CD14-positive monocyte (primary cell): ENCODE data around the gene PRELID3B. TPM values are rescaled to one million over a fixed set of nuclear protein-coding genes. Genes with fewer than 3 reads are reported as not detected.

Experiments
- DNase-seq, 3 donors: peaks; one replicate each; pipeline ENCODE4 v3.0.0-alpha.2; 2011 to 2022
- H2AFZ ChIP-seq: 2 replicates; pipeline ENCODE4 v1.6.0; 2012; ENCODE audit warnings: mild to moderate bottlenecking, low read depth, low read length, inconsistent platforms; ENCODE audit not compliant: insufficient read depth, poor library complexity, severe bottlenecking
- H3K27ac ChIP-seq, 2 donors: 1 replicate in 1 of 2; 2 replicates in 1 of 2; pipeline ENCODE4 v1.5.1; 2012 to 2013; ENCODE audit warnings: low read length in 2 of 2, control low read depth in 1 of 2, inconsistent platforms in 1 of 2, low read depth in 1 of 2, mild to moderate bottlenecking in 1 of 2
- H3K27me3 ChIP-seq, 2 donors: one replicate each; pipeline versions ENCODE4 v1.6.0 to v1.6.1; 2011 to 2013; ENCODE audit warnings: low read length in 2 of 2; ENCODE audit not compliant: control insufficient read depth in 2 of 2, insufficient read depth in 2 of 2
- H3K36me3 ChIP-seq, 2 donors: replicated peaks in 1 of 2; 1 replicate in 1 of 2; 2 replicates in 1 of 2; pipeline versions ENCODE4 v1.5.1 to v1.6.1; 2012 to 2013; ENCODE audit warnings: low read length in 2 of 2, control low read depth in 1 of 2, inconsistent platforms in 1 of 2, mild to moderate bottlenecking in 1 of 2; ENCODE audit not compliant: insufficient read depth in 2 of 2, control insufficient read depth in 1 of 2
- H3K4me1 ChIP-seq, 2 donors: 1 replicate in 1 of 2; 2 replicates in 1 of 2; pipeline versions ENCODE4 v1.5.1 to v1.6.1; 2012 to 2013; ENCODE audit warnings: low read length in 2 of 2, control low read depth in 1 of 2, inconsistent platforms in 1 of 2, mild to moderate bottlenecking in 1 of 2, moderate library complexity in 1 of 2; ENCODE audit not compliant: insufficient read depth in 2 of 2, control insufficient read depth in 1 of 2
- H3K4me2 ChIP-seq: replicated peaks from 2 replicates; pipeline ENCODE3; 2012; ENCODE audit warnings: low read length, moderate library complexity, mild to moderate bottlenecking; ENCODE audit not compliant: poor library complexity, severe bottlenecking; ENCODE audit errors: extremely low read depth
- H3K4me3 ChIP-seq, 3 experiments: fragments of 200-600 bp in 1 of 3; sonication (generic) in 1 of 3; replicated peaks in 1 of 3; 1 replicate in 2 of 3; 2 replicates in 1 of 3; pipeline ENCODE4 v1.5.1; 2011 to 2013; ENCODE audit warnings: low read length in 3 of 3, mild to moderate bottlenecking in 3 of 3, control low read depth in 2 of 3, low read depth in 2 of 3, inconsistent platforms in 1 of 3, moderate library complexity in 1 of 3
- H3K79me2 ChIP-seq: 2 replicates; pipeline ENCODE4 v1.6.0; 2012; ENCODE audit warnings: mild to moderate bottlenecking, control low read depth, inconsistent platforms, low read length, moderate library complexity; ENCODE audit not compliant: insufficient read depth
- H3K9ac ChIP-seq: 2 replicates; pipeline ENCODE4 v1.6.0; 2017; ENCODE audit warnings: low read length, mild to moderate bottlenecking; ENCODE audit not compliant: insufficient read depth, poor library complexity, severe bottlenecking
- H3K9me3 ChIP-seq, 2 donors: replicated peaks in 1 of 2; 1 replicate in 1 of 2; 2 replicates in 1 of 2; pipeline versions ENCODE4 v1.5.1 to v1.6.1; 2012 to 2013; ENCODE audit warnings: low read length in 2 of 2, control low read depth in 1 of 2; ENCODE audit not compliant: control insufficient read depth in 1 of 2, insufficient read depth in 1 of 2
- H4K20me1 ChIP-seq: 2 replicates; pipeline ENCODE4 v1.6.0; 2012; ENCODE audit warnings: mild to moderate bottlenecking, low read length, control low read depth, moderate library complexity; ENCODE audit not compliant: insufficient read depth
- H3K27ac Mint-ChIP-seq, 7 donors: one replicate each; pipeline ENCODE4 v1.8.0; 2020; ENCODE audit warnings: mild to moderate bottlenecking in 7 of 7, mixed read lengths in 7 of 7, moderate library complexity in 6 of 7, inconsistent platforms in 2 of 7
- H3K27me3 Mint-ChIP-seq, 3 donors: one replicate each; pipeline ENCODE4 v1.8.0; 2021 to 2022; ENCODE audit warnings: low read depth in 3 of 3, mild to moderate bottlenecking in 3 of 3, mixed read lengths in 3 of 3, moderate library complexity in 3 of 3, inconsistent platforms in 1 of 3
- H3K36me3 Mint-ChIP-seq, 2 donors: one replicate each; pipeline ENCODE4 v1.8.0; 2020; ENCODE audit warnings: mixed read lengths in 2 of 2, inconsistent platforms in 1 of 2, mild to moderate bottlenecking in 1 of 2
- H3K4me1 Mint-ChIP-seq: one replicate; pipeline ENCODE4 v1.8.0; 2020; ENCODE audit warnings: mild to moderate bottlenecking, mixed read lengths
- H3K4me3 Mint-ChIP-seq, 2 donors: one replicate each; pipeline ENCODE4 v1.8.0; 2020; ENCODE audit warnings: mild to moderate bottlenecking in 2 of 2, mixed read lengths in 2 of 2, moderate library complexity in 1 of 2
- H3K9me3 Mint-ChIP-seq, 7 donors: one replicate each; pipeline ENCODE4 v1.8.0; 2020 to 2022; ENCODE audit warnings: mixed read lengths in 7 of 7, mild to moderate bottlenecking in 6 of 7, moderate library complexity in 6 of 7, inconsistent platforms in 2 of 7
- WGBS: methylation state at CpG from one replicate; pipeline ENCODE4 v1.1.5; 2013; ENCODE audit warnings: missing lambda C conversion rate; ENCODE audit not compliant: insufficient coverage; 5-methylcytosine and 5-hydroxymethylcytosine counted together
- intact Hi-C, 2 donors: fragments of 100-400 bp; cut with micrococcal nuclease; formaldehyde crosslinking; loops; one replicate each; pipeline versions ENCODE4 v1.15.0 to v1.15.1; 2023
- polyA plus RNA-seq, 3 donors: library from polyadenylated mRNA; depleted of rRNA in 1 of 3; unstranded in 2 of 3; stranded (reverse) in 1 of 3; fragments of 300-500 nt in 2 of 3; fragments of >200 nt in 1 of 3; fragmentation: Illumina TruSeq in 2 of 3; gene quantifications; 1 replicate in 2 of 3; 2 replicates in 1 of 3; pipeline ENCODE4 v1.2.3, GENCODE V29; 2012 to 2021
- TF ChIP-seq, protein P1 (sequence below): fragments of 200-600 bp; IDR thresholded peaks from one replicate; pipeline ENCODE4 v1.8.0; 2022; ENCODE audit warnings: antibody characterized with exemption, mild to moderate bottlenecking

PRELID3B gene
- polyA plus RNA-seq, 3 donors, result 16.9 to 21.0 (median 20.1) TPM

DNA sequence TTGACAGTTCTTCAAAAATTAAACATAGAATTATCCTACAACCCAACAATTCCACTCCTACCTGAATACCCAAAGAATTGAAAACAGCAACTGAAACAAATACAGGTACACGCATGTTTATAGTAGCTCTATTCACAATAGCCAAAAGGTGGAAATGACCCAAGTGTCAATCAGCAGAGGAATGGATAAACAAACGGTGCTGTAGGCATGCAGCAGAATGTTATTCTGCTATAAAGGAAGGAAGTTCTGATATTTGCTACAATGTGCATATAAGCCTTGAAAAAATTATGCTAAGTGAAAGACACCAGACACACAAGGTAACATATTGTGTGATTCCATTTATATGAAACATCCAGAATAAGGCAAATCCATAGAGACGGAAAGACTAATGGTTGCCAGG, 38.5 kb upstream of the PRELID3B start:
- Histone ChIP-seq H3K36me3 (no peaks in the 10 kb centered on the region), H3K9ac (no peak overlapping the region), H3K4me1 (peaks cover 11 to 13% of the 10 kb centered on the region in 2 donors), H3K4me2 (no peak overlapping the region), H3K27ac (no peak overlapping the region), H3K79me2 (no peaks in the 10 kb centered on the region), H3K27me3 (peaks cover 16 to 19% of the 10 kb centered on the region in 2 donors), H3K9me3 (no peaks in the 10 kb centered on the region), H4K20me1 (no peaks in the 10 kb centered on the region), H2AFZ (no peak overlapping the region), H3K4me3 (no peak overlapping the region)
- H3K9me3 Mint-ChIP-seq, result peaks cover 0 to 4% (median 0%) of the 10 kb centered on the region in 7 donors
- no CpG with 5 or more reads among the region's 3 CpGs for WGBS
- intact Hi-C loops, result loop anchor here in 1 of 2 donors (5.0 kb wide), 1 partner anchor 141 kb away; no protein-coding TSS in a partner anchor
- H3K27ac Mint-ChIP-seq, result peak overlapping the region in 1 of 7 donors; percentile 64
- no peak for DNase-seq
- peak overlapping the region in 1 of 2 donors; percentile 46 for H3K4me3 Mint-ChIP-seq
- H3K36me3 Mint-ChIP-seq, result no peaks in the 10 kb centered on the region
- TF ChIP-seq, protein P1, sequence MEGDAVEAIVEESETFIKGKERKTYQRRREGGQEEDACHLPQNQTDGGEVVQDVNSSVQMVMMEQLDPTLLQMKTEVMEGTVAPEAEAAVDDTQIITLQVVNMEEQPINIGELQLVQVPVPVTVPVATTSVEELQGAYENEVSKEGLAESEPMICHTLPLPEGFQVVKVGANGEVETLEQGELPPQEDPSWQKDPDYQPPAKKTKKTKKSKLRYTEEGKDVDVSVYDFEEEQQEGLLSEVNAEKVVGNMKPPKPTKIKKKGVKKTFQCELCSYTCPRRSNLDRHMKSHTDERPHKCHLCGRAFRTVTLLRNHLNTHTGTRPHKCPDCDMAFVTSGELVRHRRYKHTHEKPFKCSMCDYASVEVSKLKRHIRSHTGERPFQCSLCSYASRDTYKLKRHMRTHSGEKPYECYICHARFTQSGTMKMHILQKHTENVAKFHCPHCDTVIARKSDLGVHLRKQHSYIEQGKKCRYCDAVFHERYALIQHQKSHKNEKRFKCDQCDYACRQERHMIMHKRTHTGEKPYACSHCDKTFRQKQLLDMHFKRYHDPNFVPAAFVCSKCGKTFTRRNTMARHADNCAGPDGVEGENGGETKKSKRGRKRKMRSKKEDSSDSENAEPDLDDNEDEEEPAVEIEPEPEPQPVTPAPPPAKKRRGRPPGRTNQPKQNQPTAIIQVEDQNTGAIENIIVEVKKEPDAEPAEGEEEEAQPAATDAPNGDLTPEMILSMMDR, result no peak
- H3K4me1 Mint-ChIP-seq, result peaks cover 12% of the 10 kb centered on the region
- H3K27me3 Mint-ChIP-seq, result peaks cover 13 to 15% (median 14%) of the 10 kb centered on the region in 3 donors

DNA sequence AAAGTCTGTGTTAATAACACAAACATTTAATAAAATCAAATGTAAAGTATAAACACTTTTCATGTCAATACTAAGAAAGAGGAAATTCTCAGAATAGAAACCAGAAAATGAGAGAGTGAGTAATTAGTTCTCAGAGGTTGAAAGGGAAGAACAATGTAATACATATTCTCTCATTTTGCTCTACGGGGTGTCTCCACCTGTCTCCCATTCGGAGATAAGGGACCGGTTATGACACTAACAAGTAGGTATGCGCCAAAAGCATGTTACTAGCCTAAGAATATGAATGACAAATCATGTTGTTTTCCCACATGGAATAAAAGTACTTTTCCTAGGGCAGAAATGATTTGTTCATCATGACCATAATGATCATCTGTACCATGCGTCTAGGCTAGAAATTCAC, 35.6 kb upstream of the PRELID3B start:
- Mint-ChIP-seq H3K27me3 (peaks cover 16 to 29% (median 25%) of the 10 kb centered on the region in 3 donors), H3K4me1 (peaks cover 15% of the 10 kb centered on the region), H3K27ac (peak overlapping the region in 1 of 7 donors; percentile 15), H3K36me3 (no peaks in the 10 kb centered on the region), H3K4me3 (peak overlapping the region in 1 of 2 donors; percentile 0), H3K9me3 (peaks cover 0 to 4% (median 0%) of the 10 kb centered on the region in 7 donors)
- peak in 1 of 3 donors; percentile 14 for DNase-seq
- H3K27ac ChIP-seq, result no peak overlapping the region
- H3K4me2 ChIP-seq, result no peak overlapping the region
- WGBS, result 100% methylated on average over 1 of the region's 5 CpGs
- TF ChIP-seq, protein P1, result no peak
- no peak overlapping the region for H3K9ac ChIP-seq
- intact Hi-C loops, result no loop called here
- no peaks in the 10 kb centered on the region for H3K79me2 ChIP-seq
- H3K4me1 ChIP-seq, result peaks cover 11 to 13% of the 10 kb centered on the region in 2 donors
- H3K27me3 ChIP-seq, result peaks cover 34 to 38% of the 10 kb centered on the region in 2 donors
- H3K36me3 ChIP-seq, result no peaks in the 10 kb centered on the region
- H3K9me3 ChIP-seq, result no peaks in the 10 kb centered on the region
- no peak overlapping the region for H3K4me3 ChIP-seq
- no peaks in the 10 kb centered on the region for H4K20me1 ChIP-seq
- no peak overlapping the region for H2AFZ ChIP-seq
